GM13977 (cell line): Measurements from ENCODE around the gene GRK5.

ENCODE experiments used
- DNase-seq: peaks from one replicate; pipeline ENCODE4 v3.0.0; 2012; ENCODE audit warnings: low spot score
- in situ Hi-C: fragments of 300-500 bp; cut with MboI; formaldehyde crosslinking; loops from one replicate; pipeline ENCODE4 v1.12.0; 2022; ENCODE audit warnings: low sequenced_read_pairs, low pct_unique_long_range_greater_than_20kb, mixed read lengths, inconsistent platforms; ENCODE audit not compliant: unreplicated experiment
- TF ChIP-seq, protein P1 (sequence below): IDR thresholded peaks from 2 replicates; pipeline ENCODE4 v1.5.1; 2012; ENCODE audit warnings: mild to moderate bottlenecking, control low read depth; ENCODE audit not compliant: insufficient read depth; ENCODE audit errors: extremely low read depth, missing control alignments

GRK5 gene

DNA sequence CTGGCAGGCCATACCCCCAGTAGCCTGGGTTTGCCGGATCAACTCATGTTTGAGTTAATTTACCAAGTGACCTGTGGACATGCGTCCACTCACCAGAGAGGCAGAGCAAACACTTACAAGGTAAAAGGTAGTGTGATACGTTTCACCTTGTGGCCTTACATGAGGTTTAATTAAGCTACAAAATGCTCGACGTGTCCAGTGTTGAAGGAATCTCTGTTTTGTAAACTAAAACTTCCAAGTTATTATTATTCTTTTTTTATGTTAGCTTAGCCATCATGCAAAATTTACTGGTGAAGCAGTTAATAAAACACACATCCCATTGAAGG lies 292.3 kb downstream of the GRK5 start:
- DNase-seq = no peak
- in situ Hi-C loops = no loop called here
- TF ChIP-seq, protein P1, sequence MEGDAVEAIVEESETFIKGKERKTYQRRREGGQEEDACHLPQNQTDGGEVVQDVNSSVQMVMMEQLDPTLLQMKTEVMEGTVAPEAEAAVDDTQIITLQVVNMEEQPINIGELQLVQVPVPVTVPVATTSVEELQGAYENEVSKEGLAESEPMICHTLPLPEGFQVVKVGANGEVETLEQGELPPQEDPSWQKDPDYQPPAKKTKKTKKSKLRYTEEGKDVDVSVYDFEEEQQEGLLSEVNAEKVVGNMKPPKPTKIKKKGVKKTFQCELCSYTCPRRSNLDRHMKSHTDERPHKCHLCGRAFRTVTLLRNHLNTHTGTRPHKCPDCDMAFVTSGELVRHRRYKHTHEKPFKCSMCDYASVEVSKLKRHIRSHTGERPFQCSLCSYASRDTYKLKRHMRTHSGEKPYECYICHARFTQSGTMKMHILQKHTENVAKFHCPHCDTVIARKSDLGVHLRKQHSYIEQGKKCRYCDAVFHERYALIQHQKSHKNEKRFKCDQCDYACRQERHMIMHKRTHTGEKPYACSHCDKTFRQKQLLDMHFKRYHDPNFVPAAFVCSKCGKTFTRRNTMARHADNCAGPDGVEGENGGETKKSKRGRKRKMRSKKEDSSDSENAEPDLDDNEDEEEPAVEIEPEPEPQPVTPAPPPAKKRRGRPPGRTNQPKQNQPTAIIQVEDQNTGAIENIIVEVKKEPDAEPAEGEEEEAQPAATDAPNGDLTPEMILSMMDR = no peak

DNA sequence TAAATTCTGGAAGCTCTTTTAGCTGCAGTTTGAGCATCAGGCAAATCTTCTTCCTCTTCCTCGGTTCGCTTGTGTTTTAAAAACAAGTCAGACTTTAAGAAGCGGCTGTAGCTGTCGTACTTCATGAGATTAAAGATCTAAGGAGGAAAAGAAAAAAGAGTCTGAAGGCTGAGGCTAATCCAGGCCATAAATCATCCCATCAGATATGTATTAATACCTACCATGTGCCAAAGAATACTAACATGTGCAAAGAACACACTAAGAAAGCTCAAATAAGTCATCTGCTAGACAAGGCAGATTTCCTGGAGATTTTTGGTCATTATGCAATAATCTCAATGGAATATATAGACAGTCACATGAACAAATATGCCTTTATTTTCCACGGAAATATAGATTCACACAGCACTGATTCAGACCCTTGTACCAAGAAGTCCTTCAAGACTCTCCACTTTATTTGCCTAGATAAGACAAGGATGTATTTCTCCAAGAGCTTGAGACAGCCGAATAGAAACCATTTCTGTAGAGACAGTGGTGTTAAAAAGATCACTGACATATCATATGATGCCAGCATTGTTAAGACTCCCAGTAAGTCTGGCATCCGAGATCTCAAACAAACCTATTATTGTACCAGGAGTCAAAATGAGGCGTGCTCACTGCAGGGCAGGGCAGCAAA lies 292.9 kb downstream of the GRK5 start:
- in situ Hi-C loops = no loop called here
- DNase-seq = no peak
- TF ChIP-seq, protein P1 = no peak

DNA sequence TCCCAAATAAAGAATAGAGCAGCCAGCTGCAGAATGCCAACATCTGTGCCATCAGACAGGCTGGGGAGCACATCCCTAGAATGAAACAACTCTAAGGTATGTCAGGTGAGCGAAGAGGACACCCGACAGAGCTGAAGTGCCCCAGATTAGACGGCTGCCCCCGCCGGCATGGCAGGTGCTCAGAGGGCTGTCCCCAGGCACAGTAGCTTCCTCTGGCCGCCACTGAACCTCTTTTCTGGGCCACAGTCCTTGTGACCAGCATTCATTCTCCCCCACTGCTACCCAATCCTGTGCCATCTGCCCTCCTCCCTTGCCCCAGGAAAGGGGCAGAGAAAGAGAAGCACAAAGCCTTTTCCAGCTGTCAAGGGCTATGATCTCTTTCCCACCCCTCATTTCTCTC lies 293.4 kb downstream of the GRK5 start:
- DNase-seq = no peak
- in situ Hi-C loops = no loop called here
- TF ChIP-seq, protein P1 = no peak

DNA sequence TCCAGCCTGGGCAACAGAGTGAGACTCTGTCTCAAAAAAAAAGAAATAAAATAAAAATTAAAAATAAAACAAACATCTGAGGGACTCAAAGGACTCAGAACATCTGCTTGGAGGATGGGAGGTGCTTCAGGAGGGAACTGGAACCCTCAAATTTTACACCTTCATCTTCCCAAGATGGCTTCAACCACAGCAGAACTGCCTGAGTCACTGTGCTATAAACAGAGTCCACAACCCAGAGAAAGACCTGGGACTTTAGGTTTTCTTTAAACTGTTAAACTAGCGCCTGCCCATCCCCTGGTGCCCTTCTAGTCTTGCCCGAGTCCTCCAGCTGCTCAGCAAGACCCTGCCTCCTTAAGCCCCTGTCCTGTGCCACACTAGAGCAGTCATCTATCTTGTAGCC lies 294.3 kb downstream of the GRK5 start:
- in situ Hi-C loops = no loop called here
- DNase-seq = no peak
- TF ChIP-seq, protein P1 = no peak

DNA sequence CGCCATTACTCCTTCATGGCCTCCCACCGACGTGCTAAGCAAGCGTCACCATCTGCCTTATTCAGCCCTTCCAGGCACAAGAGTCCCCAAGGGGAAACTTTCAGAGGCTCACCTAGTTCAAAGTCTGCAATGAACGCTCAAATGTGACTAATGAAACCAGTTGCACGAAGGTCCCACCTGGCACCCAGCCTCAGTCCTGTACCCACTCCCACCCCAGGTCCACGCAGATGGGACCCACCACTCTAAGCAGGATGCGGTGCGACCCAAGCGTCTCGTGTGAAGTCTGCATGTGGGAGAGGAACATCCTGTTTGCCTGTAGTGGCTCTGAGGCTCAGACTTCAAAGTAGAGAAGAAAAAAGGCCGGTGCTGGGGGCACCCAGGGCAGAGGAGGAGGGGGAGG lies 294.8 kb downstream of the GRK5 start:
- peak; percentile 46 for DNase-seq
- TF ChIP-seq, protein P1 = no peak
- in situ Hi-C loops = no loop called here

DNA sequence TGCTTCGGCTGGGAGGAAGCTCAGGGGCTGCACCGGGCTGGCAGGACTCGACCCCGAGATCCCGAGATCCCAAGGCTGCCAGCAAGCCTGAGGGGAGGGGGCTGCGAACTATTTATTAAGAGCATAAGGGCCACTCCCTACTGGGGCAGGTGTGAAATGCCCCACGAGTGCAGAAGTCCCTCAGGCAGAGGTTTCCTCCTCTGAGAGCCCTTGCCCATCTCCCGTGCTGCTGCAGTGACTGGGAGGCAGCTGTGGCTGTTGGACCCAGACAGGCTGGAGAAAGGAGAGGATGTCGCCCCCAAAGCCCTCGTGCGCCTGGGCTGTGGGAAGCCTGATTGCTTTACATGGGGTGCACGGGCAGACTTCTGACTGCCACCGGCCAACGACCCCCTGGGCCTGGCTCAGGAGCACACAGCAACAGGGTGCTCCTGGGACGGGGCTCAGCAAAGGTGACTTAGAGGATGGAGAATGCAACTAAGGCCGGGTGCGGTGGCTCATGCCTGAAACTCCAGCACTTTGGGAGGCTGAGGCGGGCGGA lies 295.3 kb downstream of the GRK5 start:
- TF ChIP-seq, protein P1 = no peak
- in situ Hi-C loops = no loop called here
- DNase-seq = no peak

DNA sequence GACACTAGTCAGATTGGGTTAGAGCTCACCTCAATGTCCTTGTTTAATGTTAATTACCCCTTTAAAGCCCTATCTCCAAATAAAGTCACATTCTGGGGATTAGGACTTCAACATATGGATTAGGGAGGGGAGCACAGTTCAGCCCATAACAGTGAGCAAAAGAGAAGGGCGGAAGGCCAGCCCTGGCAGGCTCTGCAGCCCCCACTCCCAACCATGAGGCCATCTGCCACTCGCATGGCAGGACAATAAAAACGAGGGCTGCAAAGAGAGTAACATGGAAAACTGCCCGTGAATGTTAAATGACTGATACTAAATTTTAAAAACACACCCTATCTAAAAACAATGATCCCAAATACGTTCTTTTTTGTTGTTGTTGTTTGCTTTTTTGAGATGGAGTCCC lies 296.4 kb downstream of the GRK5 start:
- in situ Hi-C loops = no loop called here
- no peak for DNase-seq
- TF ChIP-seq, protein P1 = no peak
